Stimulated activated CD4-positive, alpha-beta T cell treated with anti-CD3 and anti-CD28 coated beads, Interleukin-15, amount 100 ng/mL, for 48 hours (primary cell): ENCODE data around the gene OR5A1.
A peak's percentile ranks its signal among the peaks of the same experiment; 100 is the strongest.
"Not testable (repeated sequence)": the region's sequence is repeated elsewhere in the genome, so short reads cannot be mapped to it uniquely, and the experiment has no call there.

Source experiments
- DNase-seq, 2 donors: peaks; one replicate each; pipeline ENCODE4 v3.0.0-alpha.2; 2020; ENCODE audit warnings: low read depth in 2 of 2

The OR5A1 gene

DNA sequence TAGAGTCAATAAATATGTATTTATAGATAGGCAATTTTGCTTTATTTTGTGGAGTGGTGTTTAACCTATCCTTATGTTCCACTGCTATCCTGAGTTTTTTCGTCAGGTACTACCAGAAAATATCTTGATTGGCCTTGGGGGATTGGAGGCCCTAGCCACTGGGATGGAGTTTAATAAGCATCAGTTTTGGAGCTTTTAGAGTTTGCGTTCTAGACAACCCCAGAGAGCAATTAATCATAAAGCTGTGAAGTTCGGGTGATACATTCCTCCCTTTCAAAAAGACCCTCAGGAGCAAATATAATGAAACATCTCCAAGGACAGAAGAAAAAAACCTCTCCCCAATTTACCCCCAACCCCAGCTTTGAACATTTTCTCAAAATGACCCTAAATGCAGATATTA lies at the start of gene OR5A1:
TSS of gene OR5A1 (plus strand) at position 301 of the 400 bp plus-strand sequence. CDS start 6,700 bp downstream, outside the sequence.
- DNase-seq, result no peak

DNA sequence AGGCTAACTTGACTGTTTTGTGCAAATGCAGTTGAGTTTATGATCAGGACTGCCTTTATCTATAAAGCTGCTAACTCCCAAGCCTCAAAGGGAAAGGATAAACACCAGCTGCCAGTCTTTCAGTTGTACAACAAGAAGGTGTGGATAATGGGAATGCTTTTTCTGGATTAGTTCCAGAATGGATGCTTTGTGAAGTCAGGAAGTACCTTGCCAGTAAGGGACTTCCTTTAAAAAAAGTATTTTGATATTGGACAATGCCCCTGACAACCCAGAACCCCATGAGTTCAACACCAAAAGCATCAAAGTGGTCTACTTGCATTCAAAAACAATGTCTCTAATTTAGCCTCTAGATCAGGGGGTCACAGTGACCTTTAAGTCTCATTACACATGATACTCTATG lies 42.1 kb upstream of the OR5A1 start:
- DNase-seq, result no peak

DNA sequence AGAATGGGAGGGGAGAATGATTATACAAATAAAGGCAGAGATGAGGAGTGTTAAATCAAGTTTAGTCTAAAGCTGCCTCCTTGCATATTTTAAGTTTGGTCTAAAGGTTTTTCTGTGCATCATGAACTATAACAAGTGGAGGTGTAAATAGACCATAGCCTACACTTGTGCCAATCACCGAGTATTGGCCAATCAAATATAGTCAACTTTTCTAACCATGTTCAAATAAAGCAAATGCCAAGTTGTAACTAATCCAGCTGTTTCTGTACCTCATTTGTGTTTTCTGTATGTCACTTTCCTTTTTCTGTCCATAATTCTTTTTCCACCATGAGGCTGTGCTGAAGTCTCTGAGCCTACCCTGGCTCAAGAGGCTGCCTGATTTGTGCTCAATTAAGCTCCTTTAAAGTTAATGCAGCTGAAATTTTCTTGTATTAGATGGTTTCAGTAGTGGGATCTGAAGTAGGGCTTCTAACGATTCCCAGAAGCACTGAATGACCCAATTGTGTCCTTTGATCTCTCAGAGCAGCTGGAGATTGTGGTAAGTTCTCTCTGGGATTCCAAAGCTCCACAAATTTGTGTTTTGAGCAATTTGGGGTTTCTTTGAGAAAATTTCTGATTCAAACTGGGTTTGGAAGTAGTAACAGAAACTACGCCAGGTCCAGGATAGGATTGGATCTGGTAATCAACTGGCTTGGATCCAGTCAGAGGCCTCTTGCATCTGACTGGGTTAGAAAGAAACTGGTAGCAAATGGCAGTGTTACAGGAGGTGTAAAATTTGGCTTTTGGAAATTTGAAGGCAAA lies 35.6 kb upstream of the OR5A1 start:
- no peak for DNase-seq

- no peak for DNase-seq
These were observed 35.1 kb upstream of the OR5A1 start for GRCh38 chr11:59401262-59401552.

DNA sequence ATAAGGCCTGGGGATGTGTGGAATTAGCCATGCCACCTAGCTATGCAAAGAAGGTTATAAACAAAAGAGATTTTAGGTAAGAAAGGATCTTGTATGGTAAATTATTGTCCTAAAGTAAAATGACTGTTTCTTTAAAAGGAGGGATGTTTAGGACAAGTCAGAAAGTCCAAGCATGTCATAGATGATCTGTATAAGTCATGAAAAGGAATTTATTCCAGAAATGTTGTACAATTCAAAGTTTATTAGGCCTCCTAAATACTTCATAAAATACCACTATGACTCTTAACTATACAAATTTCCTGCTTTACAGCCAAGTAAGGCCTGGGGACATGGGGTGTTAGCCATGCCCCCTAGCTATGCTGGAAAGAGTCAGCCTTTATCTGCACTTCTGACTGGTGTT lies 32.7 kb upstream of the OR5A1 start:
- DNase-seq, result no peak

DNA sequence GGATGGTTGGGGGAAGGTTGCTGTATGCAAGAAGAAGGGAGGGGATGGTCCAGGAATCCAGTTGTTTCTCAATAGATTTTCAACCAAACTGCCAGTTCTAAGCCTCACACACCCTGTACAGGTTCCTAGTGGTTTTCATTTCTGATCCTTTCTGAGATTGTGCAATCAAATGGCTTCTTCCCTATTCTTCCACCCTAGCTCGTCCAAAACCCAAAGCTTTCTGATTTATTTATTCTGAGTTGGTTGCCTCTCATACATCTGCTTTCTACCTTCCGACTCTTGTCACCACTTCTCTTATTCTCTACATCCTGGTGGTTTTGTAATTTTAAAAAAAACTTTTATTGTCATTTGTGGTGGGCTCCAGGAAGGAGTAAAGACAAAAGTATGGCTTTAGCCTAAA lies 22.6 kb upstream of the OR5A1 start:
- no peak for DNase-seq

- DNase-seq, result no peak
These were observed 21.2 kb upstream of the OR5A1 start for GRCh38 chr11:59415111-59415510.

- no peak for DNase-seq
These were observed 19.7 kb upstream of the OR5A1 start for GRCh38 chr11:59416613-59417012.

GRCh38 chr11:59417023-59417422 lies 19.2 kb upstream of the OR5A1 start:
- no peak for DNase-seq

GRCh38 chr11:59418156-59418555 lies 18.1 kb upstream of the OR5A1 start:
- no peak for DNase-seq

DNA sequence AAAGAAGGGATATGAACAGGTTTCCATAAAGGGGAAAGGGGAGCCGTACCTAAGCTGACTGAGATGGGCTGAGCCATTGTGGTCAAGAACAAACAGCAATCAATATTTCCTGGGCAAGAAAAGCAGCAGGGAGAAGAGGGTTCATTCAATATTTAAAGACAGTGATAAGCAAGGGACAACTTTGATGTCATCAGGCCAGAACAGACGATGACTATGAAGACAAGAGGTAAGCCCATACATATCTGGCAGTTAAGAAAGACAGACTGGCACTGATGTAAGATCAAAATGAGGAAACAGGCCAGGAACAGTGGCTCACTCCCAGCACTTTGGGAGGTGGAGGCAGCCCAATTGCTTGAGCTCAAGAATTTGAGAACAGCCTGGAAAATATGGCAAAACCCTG lies 12.4 kb upstream of the OR5A1 start:
- DNase-seq, result no peak

GRCh38 chr11:59425131-59425530 lies 11.1 kb upstream of the OR5A1 start:
- no peak for DNase-seq

DNA sequence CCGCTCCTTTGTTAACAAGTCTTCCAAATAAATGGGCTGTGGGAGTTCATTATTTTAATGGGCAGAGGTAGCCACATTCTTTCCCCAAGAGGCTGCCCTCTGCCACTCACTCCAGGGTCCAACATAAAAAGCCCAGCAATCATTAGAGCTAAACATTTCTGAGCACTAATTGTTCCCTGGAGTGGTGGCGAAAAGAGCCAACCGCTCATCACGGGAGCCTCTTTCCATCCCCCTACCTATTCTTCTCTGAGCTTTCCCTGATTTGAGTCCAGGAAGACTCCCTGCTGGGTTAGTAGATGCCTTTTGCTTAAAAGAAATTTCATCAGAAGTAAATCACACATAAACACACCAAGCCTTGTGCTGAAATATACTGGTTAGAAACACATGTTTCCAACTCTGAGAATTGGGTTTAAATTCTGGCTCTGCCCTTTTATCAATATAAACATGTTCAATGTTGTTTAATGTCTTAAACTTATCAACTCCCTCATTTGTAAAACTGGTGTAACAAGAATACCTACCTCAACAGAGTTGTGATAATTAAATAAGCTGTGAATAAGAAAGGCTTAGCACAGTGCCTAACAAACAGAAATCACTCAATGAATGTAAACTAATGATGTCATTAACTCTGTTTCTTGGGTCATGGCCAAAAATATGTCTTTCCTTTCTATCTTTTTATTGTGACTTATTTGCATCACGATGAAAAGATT lies 9.8 kb upstream of the OR5A1 start, which contains the start of gene OR5A2:
TSS of gene OR5A2 (minus strand) at position 53 of the 707 bp plus-strand sequence. CDS start 3,460 bp downstream, outside the sequence.
- no peak for DNase-seq

GRCh38 chr11:59427068-59427382 lies 9.2 kb upstream of the OR5A1 start:
- no peak for DNase-seq

DNA sequence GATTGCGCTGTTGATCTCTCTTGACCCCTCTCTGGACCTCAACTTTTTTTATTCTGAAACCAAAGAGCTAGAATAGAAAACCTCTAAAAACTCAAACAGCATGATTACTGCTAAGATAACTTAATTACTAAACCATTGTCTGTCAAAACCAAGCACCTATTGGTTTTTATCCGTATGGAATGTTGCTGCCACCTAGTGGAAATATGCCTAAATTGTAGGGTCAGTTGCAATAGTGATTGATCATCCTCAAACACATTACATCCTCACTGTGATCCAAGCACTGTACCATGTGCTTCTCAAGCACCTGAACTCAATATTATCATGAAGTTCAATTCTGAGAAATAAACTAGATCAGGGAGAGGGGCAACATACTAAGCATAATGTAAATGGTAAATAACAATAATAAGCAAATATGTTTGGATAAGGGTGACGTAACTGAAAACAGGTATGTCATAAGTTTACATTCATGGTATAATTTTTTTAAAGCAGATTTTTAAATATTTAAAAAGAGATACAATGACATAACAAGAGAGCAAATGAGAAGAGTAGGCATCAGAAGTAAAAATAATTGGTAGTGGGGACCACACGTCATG lies 6.2 kb upstream of the OR5A1 start:
- peak in 1 of 2 donors; percentile 30 for DNase-seq

GRCh38 chr11:59437770-59438169 lies 1.5 kb downstream of the OR5A1 start:
- no peak for DNase-seq

DNA sequence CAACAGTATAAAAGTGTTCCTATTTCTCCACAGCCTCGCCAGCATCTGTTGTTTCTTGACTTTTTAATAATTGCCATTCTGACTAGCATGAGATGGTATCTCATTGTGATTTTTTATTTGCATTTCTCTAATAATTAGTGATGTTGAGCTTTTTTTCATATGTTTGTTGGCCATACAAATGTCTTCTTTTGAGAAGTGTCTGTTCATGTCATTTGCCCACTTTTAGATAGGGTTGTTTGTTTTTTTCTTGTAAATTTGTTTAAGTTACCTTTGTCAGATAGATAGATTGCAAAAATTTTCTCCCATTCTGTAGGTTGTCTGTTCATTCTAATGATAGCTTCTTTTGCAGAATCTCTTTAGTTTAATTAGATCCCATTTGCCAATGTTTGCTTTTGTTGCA lies 9.4 kb downstream of the OR5A1 start:
- DNase-seq, result not testable (repeated sequence)

DNA sequence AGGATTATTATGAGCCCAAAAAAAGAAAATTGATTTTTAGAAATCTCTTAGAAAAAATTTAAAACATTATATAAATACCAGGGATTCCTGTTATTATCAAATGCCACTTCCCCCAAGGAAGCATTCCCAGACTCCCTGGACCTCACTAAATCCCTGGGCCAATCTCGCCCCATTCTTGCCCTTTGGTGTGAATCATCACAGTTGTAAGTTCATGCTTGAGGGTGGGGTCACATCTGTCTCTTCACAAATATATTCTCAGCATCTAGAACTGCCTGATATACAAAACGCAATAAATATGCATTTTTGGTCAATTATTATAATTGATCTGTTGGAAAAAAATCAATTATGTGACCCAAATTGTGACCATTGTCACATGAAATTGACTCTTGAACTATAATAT lies 12.2 kb downstream of the OR5A1 start:
- no peak for DNase-seq

GRCh38 chr11:59456661-59457060 lies 20.4 kb downstream of the OR5A1 start, which contains the start of gene OR4D6:
Gene OR4D6, plus strand, starts transcription at chr11:59456961. Its CDS starts 0 bp downstream, at chr11:59456961.
- DNase-seq, result no peak

DNA sequence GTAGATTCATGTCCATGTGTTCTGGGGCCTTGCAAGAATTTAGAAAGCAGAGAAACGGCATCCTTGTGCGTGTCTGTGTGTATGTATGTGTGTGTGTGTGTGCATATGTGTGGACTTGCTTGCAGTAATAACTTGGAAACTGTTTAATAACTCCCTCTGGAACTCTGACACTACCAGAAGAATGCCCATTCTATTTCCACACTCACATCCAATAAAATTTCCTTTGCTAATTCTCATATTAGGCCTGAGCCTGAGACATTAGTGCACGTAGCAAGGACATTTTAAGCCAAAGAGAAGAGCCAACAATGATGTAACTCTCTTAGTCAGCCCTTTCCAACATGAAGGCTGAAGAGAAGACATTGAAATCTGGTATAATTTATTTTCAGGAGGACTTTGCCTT lies 23.6 kb downstream of the OR5A1 start:
- DNase-seq, result no peak

- no peak for DNase-seq
These were observed 26.9 kb downstream of the OR5A1 start for GRCh38 chr11:59463190-59463641.

- DNase-seq, result no peak
These were observed 36.7 kb downstream of the OR5A1 start, which contains the start of gene OR4D10 for GRCh38 chr11:59473015-59473414. Gene OR4D10, plus strand, starts transcription at chr11:59473315. Its CDS starts 4,115 bp downstream, at chr11:59477430.

DNA sequence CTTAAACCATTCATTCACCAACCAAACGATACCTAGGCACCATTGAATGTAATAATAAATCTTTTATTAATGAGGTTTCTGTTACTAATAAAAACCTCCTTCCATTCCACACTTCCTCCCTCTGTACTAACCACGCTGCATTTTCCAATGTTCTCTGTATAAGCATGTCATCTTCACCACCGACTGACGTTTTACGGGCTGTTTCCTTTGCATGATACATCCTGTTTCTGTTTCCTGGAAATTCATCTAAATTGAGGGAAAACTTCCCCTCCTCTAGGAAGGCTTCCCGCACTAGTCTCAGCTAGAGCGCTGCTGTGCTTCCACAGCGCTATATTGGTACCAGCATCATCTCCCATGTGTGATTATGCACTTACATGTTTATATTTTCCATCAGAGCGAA lies 38.9 kb downstream of the OR5A1 start:
- no peak for DNase-seq
